Upper lobe of right lung (tissue), 1 donor: ENCODE measurements around the gene KLHDC7A. TPM values are rescaled to one million over a fixed set of nuclear protein-coding genes. Genes with fewer than 3 reads are reported as not detected.
"Not testable (repeated sequence)": the region's sequence is repeated elsewhere in the genome, so short reads cannot be mapped to it uniquely, and the experiment has no call there.

Experiments
- ATAC-seq: fragments of 200-7000 bp; cut with Tn5 transposase; one replicate; pipeline ENCODE4 v1.9.1; 2020; ENCODE audit warnings: mild to moderate bottlenecking, moderate library complexity
- DNase-seq: peaks from one replicate; pipeline ENCODE4 v3.0.0-alpha.2; 2020
- H3K27ac ChIP-seq: fragments of 200-600 bp; one replicate; pipeline ENCODE4 v1.8.0; 2022
- H3K27me3 ChIP-seq: fragments of 200-600 bp; one replicate; pipeline ENCODE4 v1.8.0; 2022; ENCODE audit warnings: mild to moderate bottlenecking
- H3K36me3 ChIP-seq: fragments of 200-600 bp; one replicate; pipeline ENCODE4 v1.8.0; 2022
- H3K4me1 ChIP-seq: fragments of 200-600 bp; one replicate; pipeline ENCODE4 v1.8.0; 2022
- H3K4me3 ChIP-seq: fragments of 200-600 bp; one replicate; pipeline ENCODE4 v1.8.0; 2022; ENCODE audit warnings: mild to moderate bottlenecking
- H3K9me3 ChIP-seq: fragments of 200-600 bp; one replicate; pipeline ENCODE4 v1.8.0; 2022
- intact Hi-C: fragments of 100-400 bp; cut with DNase I; formaldehyde crosslinking; loops from one replicate; pipeline ENCODE4 v1.11.0; 2022
- total RNA-seq: library from RNA; stranded (reverse); fragmentation: NEBNext Ultra II Directional; extraction: Animal tissue kit (Norgen Biotek cat#: 25700); gene quantifications from one replicate; pipeline ENCODE4 v1.2.1, GENCODE V29; 2021
- TF ChIP-seq, protein P1 (sequence below): fragments of 200-600 bp; IDR thresholded peaks from one replicate; pipeline ENCODE4 v1.8.0; 2022; ENCODE audit warnings: antibody characterized with exemption
- donor health status: DM: no; HTN: yes; CAD: no; lungs with severe emphysema.

KLHDC7A gene
- total RNA-seq, 1 donor from 2014 or later, result 1.3 TPM

DNA sequence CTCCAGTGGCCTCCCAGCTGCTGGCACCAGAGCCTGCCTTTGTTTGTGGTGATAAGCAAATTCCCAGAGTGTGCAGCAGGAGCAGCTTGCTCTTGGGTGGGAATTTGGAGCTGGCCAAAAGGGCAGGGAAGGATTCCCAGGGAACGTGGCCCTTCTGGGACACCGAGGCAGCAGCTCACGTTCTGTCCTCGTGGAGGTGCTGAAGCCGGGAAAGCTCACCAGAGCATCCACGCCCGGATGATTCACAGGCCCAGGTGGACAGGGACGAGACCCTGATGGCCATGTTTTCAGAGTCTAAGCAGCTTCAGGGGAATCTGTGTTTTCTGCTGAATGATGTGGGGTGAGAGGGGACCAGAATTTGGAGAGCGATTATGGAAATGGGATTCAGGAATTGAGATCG, 19.1 kb upstream of the KLHDC7A start:
- H3K27ac ChIP-seq, result no peak overlapping the region
- intact Hi-C loops, result no loop called here
- H3K4me3 ChIP-seq, result no peak overlapping the region
- no peaks in the 10 kb centered on the region for H3K4me1 ChIP-seq
- no peaks in the 10 kb centered on the region for H3K36me3 ChIP-seq
- H3K27me3 ChIP-seq, result peaks cover 16% of the 10 kb centered on the region
- H3K9me3 ChIP-seq, result no peaks in the 10 kb centered on the region
- no peak for DNase-seq
- no peak for ATAC-seq
- TF ChIP-seq, protein P1, sequence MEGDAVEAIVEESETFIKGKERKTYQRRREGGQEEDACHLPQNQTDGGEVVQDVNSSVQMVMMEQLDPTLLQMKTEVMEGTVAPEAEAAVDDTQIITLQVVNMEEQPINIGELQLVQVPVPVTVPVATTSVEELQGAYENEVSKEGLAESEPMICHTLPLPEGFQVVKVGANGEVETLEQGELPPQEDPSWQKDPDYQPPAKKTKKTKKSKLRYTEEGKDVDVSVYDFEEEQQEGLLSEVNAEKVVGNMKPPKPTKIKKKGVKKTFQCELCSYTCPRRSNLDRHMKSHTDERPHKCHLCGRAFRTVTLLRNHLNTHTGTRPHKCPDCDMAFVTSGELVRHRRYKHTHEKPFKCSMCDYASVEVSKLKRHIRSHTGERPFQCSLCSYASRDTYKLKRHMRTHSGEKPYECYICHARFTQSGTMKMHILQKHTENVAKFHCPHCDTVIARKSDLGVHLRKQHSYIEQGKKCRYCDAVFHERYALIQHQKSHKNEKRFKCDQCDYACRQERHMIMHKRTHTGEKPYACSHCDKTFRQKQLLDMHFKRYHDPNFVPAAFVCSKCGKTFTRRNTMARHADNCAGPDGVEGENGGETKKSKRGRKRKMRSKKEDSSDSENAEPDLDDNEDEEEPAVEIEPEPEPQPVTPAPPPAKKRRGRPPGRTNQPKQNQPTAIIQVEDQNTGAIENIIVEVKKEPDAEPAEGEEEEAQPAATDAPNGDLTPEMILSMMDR, result no peak

GRCh38 chr1:18462517-18462916, 18.2 kb upstream of the KLHDC7A start:
- H3K36me3 ChIP-seq, H3K9me3 ChIP-seq, H3K4me1 ChIP-seq, ATAC-seq, H3K4me3 ChIP-seq, H3K27ac ChIP-seq, intact Hi-C loops, DNase-seq: not testable (repeated sequence)
- H3K27me3 ChIP-seq, result peaks cover 16% of the 10 kb centered on the region

DNA sequence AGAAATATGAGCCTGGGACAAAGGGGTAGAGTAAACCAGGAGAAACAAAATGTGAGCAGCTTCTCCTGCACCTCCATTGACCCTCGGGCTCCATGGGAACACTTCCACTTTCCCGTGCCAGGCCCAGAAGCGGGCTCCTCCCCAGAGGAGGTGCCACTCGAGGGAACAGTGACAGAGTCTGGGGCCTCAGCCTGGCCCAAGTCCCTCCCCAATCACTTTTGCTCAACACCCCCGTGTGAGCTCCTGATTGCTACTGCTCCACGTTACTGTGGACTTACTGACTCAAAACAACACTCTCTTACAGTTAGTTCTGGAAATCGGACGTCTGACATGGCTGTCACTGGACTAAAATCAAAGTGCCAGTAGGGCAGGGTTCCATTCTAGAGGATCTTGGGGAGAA, 17.7 kb upstream of the KLHDC7A start:
- intact Hi-C loops, result no loop called here
- Histone ChIP-seq H3K36me3 (no peaks in the 10 kb centered on the region), H3K4me1 (no peaks in the 10 kb centered on the region), H3K27ac (no peak overlapping the region), H3K9me3 (no peaks in the 10 kb centered on the region), H3K27me3 (peaks cover 16% of the 10 kb centered on the region), H3K4me3 (no peak overlapping the region)
- ATAC-seq (no peak), DNase-seq (no peak)
- TF ChIP-seq, protein P1, result no peak

DNA sequence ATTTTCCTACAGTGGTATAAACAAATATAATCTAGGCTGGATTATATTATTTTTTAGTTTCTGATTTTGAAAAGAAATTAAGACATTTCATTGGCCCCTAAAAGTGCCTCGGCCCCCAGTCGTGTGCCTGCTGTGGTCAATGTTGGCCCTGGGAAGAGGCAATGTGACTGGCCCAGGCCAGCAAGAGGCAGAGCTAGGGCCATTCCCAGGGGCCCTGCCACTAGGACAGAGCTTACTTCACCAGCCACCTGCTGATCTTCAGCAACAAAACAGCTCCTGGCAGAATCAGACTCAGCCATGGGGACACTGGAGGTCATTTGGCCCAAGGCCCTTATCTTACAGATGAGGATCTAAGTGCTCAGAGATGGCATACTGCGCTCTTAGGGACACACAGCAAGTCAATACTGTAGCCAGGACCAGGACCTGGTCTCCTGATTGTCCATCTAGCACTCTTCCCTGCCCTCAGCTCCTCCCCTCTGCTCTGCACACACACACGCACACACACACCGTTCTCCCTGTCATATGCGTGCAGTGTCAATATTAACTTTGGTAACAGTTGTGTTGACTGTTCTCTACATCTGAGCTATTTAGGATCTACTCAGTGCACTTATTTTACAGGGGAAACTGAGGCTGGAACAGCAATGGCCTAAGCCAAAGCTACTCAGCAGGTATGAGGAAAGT, 16.6 kb upstream of the KLHDC7A start:
- H3K9me3 ChIP-seq, result no peaks in the 10 kb centered on the region
- no peak overlapping the region for H3K4me3 ChIP-seq
- intact Hi-C loops, result no loop called here
- H3K27me3 ChIP-seq, result peaks cover 9% of the 10 kb centered on the region
- H3K27ac ChIP-seq, result no peak overlapping the region
- no peak for DNase-seq
- peak; percentile 56 for ATAC-seq
- TF ChIP-seq, protein P1, result no peak
- no peaks in the 10 kb centered on the region for H3K4me1 ChIP-seq
- H3K36me3 ChIP-seq, result no peaks in the 10 kb centered on the region

- DNase-seq (no peak), ATAC-seq (peak; percentile 77)
- H3K4me3 ChIP-seq, result no peak overlapping the region
- TF ChIP-seq, protein P1, result no peak
- intact Hi-C loops, result no loop called here
- no peaks in the 10 kb centered on the region for H3K36me3 ChIP-seq
- H3K27me3 ChIP-seq, result peaks cover 9% of the 10 kb centered on the region
- H3K27ac ChIP-seq, result no peak overlapping the region
- H3K4me1 ChIP-seq, result no peaks in the 10 kb centered on the region
- H3K9me3 ChIP-seq, result no peaks in the 10 kb centered on the region
Measured at GRCh38 chr1:18464665-18465050, 16.1 kb upstream of the KLHDC7A start.

- H3K27ac ChIP-seq, result no peak overlapping the region
- TF ChIP-seq, protein P1, result no peak
- intact Hi-C loops, result no loop called here
- H3K36me3 ChIP-seq, result no peaks in the 10 kb centered on the region
- ATAC-seq (no peak), DNase-seq (no peak)
- no peaks in the 10 kb centered on the region for H3K27me3 ChIP-seq
- H3K4me3 ChIP-seq, result no peak overlapping the region
- no peaks in the 10 kb centered on the region for H3K9me3 ChIP-seq
- no peaks in the 10 kb centered on the region for H3K4me1 ChIP-seq
Measured at GRCh38 chr1:18466676-18467075, 14.1 kb upstream of the KLHDC7A start.
